GM19438 (cell line): ENCODE results near the gene IWS1.
"Not testable (repeated sequence)": the region's sequence is repeated elsewhere in the genome, so short reads cannot be mapped to it uniquely, and the experiment has no call there.

Experiments used
- ATAC-seq: cut with Tn5 transposase; IDR thresholded peaks from one replicate; pipeline ENCODE4 v1.9.1; 2021; ENCODE audit warnings: low read depth; ENCODE audit not compliant: unreplicated experiment

IWS1 gene

GRCh38 chr2:127463155-127463991, 62.9 kb downstream of the IWS1 start:
- ATAC-seq, result no peak

GRCh38 chr2:127462461-127462860, 63.8 kb downstream of the IWS1 start:
- no peak for ATAC-seq

GRCh38 chr2:127456960-127457359, 69.3 kb downstream of the IWS1 start:
- no peak for ATAC-seq

- ATAC-seq, result no peak
Observed at GRCh38 chr2:127455566-127456493, 70.5 kb downstream of the IWS1 start.

GRCh38 chr2:127454595-127455565, 71.4 kb downstream of the IWS1 start:
- ATAC-seq, result no peak

GRCh38 chr2:127453392-127454171, 72.7 kb downstream of the IWS1 start:
- ATAC-seq, result no peak

- no peak for ATAC-seq
Observed at GRCh38 chr2:127453013-127453391, 73.3 kb downstream of the IWS1 start.

GRCh38 chr2:127452423-127452822, 73.9 kb downstream of the IWS1 start:
- ATAC-seq, result not testable (repeated sequence)

GRCh38 chr2:127451981-127452380, 74.3 kb downstream of the IWS1 start:
- ATAC-seq, result no peak

GRCh38 chr2:127449898-127450297, 76.4 kb downstream of the IWS1 start:
- ATAC-seq, result no peak

- ATAC-seq, result no peak
Observed at GRCh38 chr2:127449414-127449813, 76.9 kb downstream of the IWS1 start.

- no peak for ATAC-seq
Observed at GRCh38 chr2:127448526-127448925, 77.8 kb downstream of the IWS1 start.

GRCh38 chr2:127439343-127439742, 86.9 kb downstream of the IWS1 start:
- ATAC-seq, result no peak

- ATAC-seq, result no peak
Observed at GRCh38 chr2:127437781-127438726, 88.2 kb downstream of the IWS1 start.

- no peak for ATAC-seq
Observed at GRCh38 chr2:127437056-127437455, 89.2 kb downstream of the IWS1 start.

GRCh38 chr2:127434515-127434914, 91.8 kb downstream of the IWS1 start:
- ATAC-seq, result no peak

- ATAC-seq, result no peak
Observed at GRCh38 chr2:127431408-127432023, 94.8 kb downstream of the IWS1 start.
